Hepatocyte (in vitro differentiated cells): ENCODE results near the gene SLC1A1.

ENCODE experiments used
- CTCF ChIP-seq: fragments of 200-600 bp; sonication (generic); IDR thresholded peaks from 2 replicates; pipeline ENCODE4 v1.5.1; 2016; ENCODE audit warnings: antibody characterized with exemption, mild to moderate bottlenecking; ENCODE audit not compliant: poor library complexity
- EZH2 ChIP-seq: fragments of 200-600 bp; sonication (generic); IDR thresholded peaks from 2 replicates; pipeline ENCODE4 v1.6.1; 2016; ENCODE audit warnings: antibody characterized with exemption, mild to moderate bottlenecking, borderline replicate concordance

GRCh38 chr9:4572184-4572826, 82.0 kb downstream of the SLC1A1 start:
- TF ChIP-seq CTCF (no peak), EZH2 (no peak)
